B cell (primary cell): ENCODE data around the gene CAP2. TPM values are rescaled to one million over a fixed set of nuclear protein-coding genes. Genes with fewer than 3 reads are reported as not detected.

ENCODE experiments used
- ATAC-seq: fragments of 200-7000 bp; cut with Tn5 transposase; one replicate; pipeline ENCODE4 v1.10.0; 2021; ENCODE audit warnings: low read depth, mild to moderate bottlenecking, moderate number of reproducible peaks, moderate library complexity
- CTCF ChIA-PET: fragments of 350-600 bp; sonication (Branson Sonifier 250); formaldehyde crosslinking; loops from one replicate; lab custom pipeline; 2021; ENCODE audit warnings: antibody characterized with exemption, inconsistent platforms; lab: Charles Lee
- POLR2A ChIA-PET: fragments of 350-600 bp; sonication (Branson Sonifier 250); formaldehyde crosslinking; loops from one replicate; lab custom pipeline; 2021; ENCODE audit warnings: antibody characterized with exemption; lab: Charles Lee
- DNase-seq: peaks from one replicate; pipeline ENCODE4 v3.0.0; 2013
- H2AFZ ChIP-seq: 2 replicates; pipeline ENCODE4 v1.6.1; 2012; ENCODE audit warnings: mild to moderate bottlenecking, low read depth, low read length; ENCODE audit not compliant: insufficient read depth, poor library complexity, severe bottlenecking
- H3K27ac ChIP-seq, 2 donors: 1 replicate in 1 of 2; 2 replicates in 1 of 2; pipeline ENCODE4 v1.5.1; 2012 to 2013; ENCODE audit warnings: low read length in 2 of 2, mild to moderate bottlenecking in 2 of 2, moderate library complexity in 1 of 2
- H3K27me3 ChIP-seq, 4 experiments: fragments of 200-600 bp in 1 of 4; sonication (generic) in 1 of 4; replicated peaks in 1 of 4; 1 replicate in 2 of 4; 2 replicates in 2 of 4; pipeline versions ENCODE4 v1.6.1 to v1.7.0; 2013 to 2016; ENCODE audit warnings: low read length in 3 of 4, mild to moderate bottlenecking in 2 of 4, mixed read lengths in 1 of 4, moderate library complexity in 1 of 4; ENCODE audit not compliant: insufficient read depth in 4 of 4, control insufficient read depth in 3 of 4; ENCODE audit errors: control extremely low read depth in 1 of 4
- H3K36me3 ChIP-seq, 2 experiments: replicated peaks in 1 of 2; 1 replicate in 1 of 2; 2 replicates in 1 of 2; pipeline versions ENCODE4 v1.6.1 to v1.7.1; 2013; ENCODE audit warnings: low read length in 1 of 2; ENCODE audit not compliant: insufficient read depth in 2 of 2, control insufficient read depth in 1 of 2; ENCODE audit errors: control extremely low read depth in 1 of 2, extremely low read depth in 1 of 2
- H3K4me1 ChIP-seq, 2 donors: fragments of 200-600 bp in 1 of 2; sonication (generic) in 1 of 2; 1 replicate in 1 of 2; 2 replicates in 1 of 2; pipeline versions ENCODE4 v1.5.1 to v1.6.1; 2013 to 2017; ENCODE audit warnings: low read length in 2 of 2; ENCODE audit not compliant: control insufficient read depth in 2 of 2, insufficient read depth in 2 of 2
- H3K4me2 ChIP-seq: replicated peaks from 2 replicates; pipeline ENCODE3; 2012; ENCODE audit warnings: mild to moderate bottlenecking, low read depth, low read length; ENCODE audit not compliant: poor library complexity, severe bottlenecking
- H3K4me3 ChIP-seq, 5 experiments: fragments of 200-600 bp in 1 of 5; sonication (generic) in 1 of 5; 1 replicate in 3 of 5; 2 replicates in 2 of 5; pipeline versions ENCODE4 v1.5.1 to v1.7.0; 2011 to 2016; ENCODE audit warnings: low read length in 4 of 5, mild to moderate bottlenecking in 4 of 5, low read depth in 2 of 5, control low read depth in 1 of 5, moderate library complexity in 1 of 5; ENCODE audit not compliant: insufficient read depth in 1 of 5; ENCODE audit errors: control extremely low read depth in 1 of 5, extremely low read depth in 1 of 5
- H3K79me2 ChIP-seq: fragments of 200-600 bp; sonication (generic); one replicate; pipeline ENCODE4 v1.6.0; 2016; ENCODE audit warnings: low read length; ENCODE audit not compliant: control insufficient read depth, insufficient read depth
- H3K9ac ChIP-seq: fragments of 200-600 bp; sonication (generic); 2 replicates; pipeline ENCODE4 v1.6.1; 2017; ENCODE audit warnings: mild to moderate bottlenecking, low read length, moderate library complexity
- H3K9me3 ChIP-seq, 3 donors: one replicate each; pipeline versions ENCODE4 v1.6.1 to v1.7.1; 2013; ENCODE audit warnings: low read length in 2 of 3; ENCODE audit not compliant: control insufficient read depth in 2 of 3, insufficient read depth in 1 of 3; ENCODE audit errors: control extremely low read depth in 1 of 3
- H4K20me1 ChIP-seq: 2 replicates; pipeline ENCODE4 v1.6.0; 2012; ENCODE audit warnings: mild to moderate bottlenecking, low read length; ENCODE audit not compliant: insufficient read depth, control insufficient read depth, poor library complexity, severe bottlenecking
- H3K27ac Mint-ChIP-seq: one replicate; pipeline ENCODE4 v1.8.0; 2021; ENCODE audit warnings: mixed read lengths
- H3K27me3 Mint-ChIP-seq: one replicate; pipeline ENCODE4 v1.8.0; 2021; ENCODE audit warnings: mixed read lengths
- H3K4me1 Mint-ChIP-seq: one replicate; pipeline ENCODE4 v1.8.0; 2021; ENCODE audit warnings: mixed read lengths
- H3K4me3 Mint-ChIP-seq: one replicate; pipeline ENCODE4 v1.8.0; 2021; ENCODE audit warnings: mixed read lengths
- H3K9me3 Mint-ChIP-seq: one replicate; pipeline ENCODE4 v1.8.0; 2022; ENCODE audit warnings: mixed read lengths; ENCODE audit not compliant: insufficient read depth
- CTCF ChIP-seq: fragments of 200-600 bp; IDR thresholded peaks from one replicate; pipeline ENCODE4 v1.8.0; 2022; ENCODE audit warnings: antibody characterized with exemption, mild to moderate bottlenecking
- EZH2 ChIP-seq: IDR thresholded peaks from 2 replicates; pipeline ENCODE4 v1.6.1; 2012; ENCODE audit warnings: borderline replicate concordance, low read depth, mild to moderate bottlenecking, moderate library complexity, low read length; ENCODE audit not compliant: insufficient read depth, poor library complexity, severe bottlenecking
- WGBS: methylation state at CpG from one replicate; pipeline ENCODE4 v1.1.5; 2013; ENCODE audit warnings: missing lambda C conversion rate; ENCODE audit not compliant: insufficient coverage; 5-methylcytosine and 5-hydroxymethylcytosine counted together
- intact Hi-C: fragments of 100-400 bp; cut with micrococcal nuclease; formaldehyde crosslinking; loops from one replicate; pipeline ENCODE4 v1.10.0; 2022
- polyA plus RNA-seq: library from polyadenylated mRNA; depleted of rRNA; stranded (reverse); fragments of >200 nt; gene quantifications from 2 replicates; pipeline ENCODE4 v1.2.3, GENCODE V29; 2012
- total RNA-seq, 2 donors: library from RNA; stranded (reverse); fragments of 120-200 nt in 1 of 2; gene quantifications; 1 replicate in 1 of 2; 2 replicates in 1 of 2; pipeline versions ENCODE4 v1.2.3 to v1.2.4, GENCODE V29; 2013 to 2022

The CAP2 gene
- total and polyA plus RNA-seq, 2 donors (not counting 1 experiment from before 2014, with no cell fraction given): not detected

- Histone ChIP-seq H3K4me2 (no peak overlapping the region), H3K27me3 (no peaks in the 10 kb centered on the region), H3K9ac (no peak overlapping the region), H3K4me3 (no peak overlapping the region), H3K9me3 (no peaks in the 10 kb centered on the region), H2AFZ (no peak overlapping the region), H3K79me2 (no peaks in the 10 kb centered on the region), H3K36me3 (no peaks in the 10 kb centered on the region), H4K20me1 (no peaks in the 10 kb centered on the region), H3K27ac (no peak overlapping the region), H3K4me1 (no peaks in the 10 kb centered on the region)
- ATAC-seq (no peak), DNase-seq (no peak)
- intact Hi-C loops: no loop called here
- no peaks in the 10 kb centered on the region for H3K9me3 Mint-ChIP-seq
- WGBS: 67% methylated on average over 1 of the region's 7 CpGs
- peaks cover 17% of the 10 kb centered on the region for H3K27me3 Mint-ChIP-seq
- CTCF ChIA-PET: no interaction called here
- H3K4me3 Mint-ChIP-seq: no peak overlapping the region
- no peaks in the 10 kb centered on the region for H3K4me1 Mint-ChIP-seq
- POLR2A ChIA-PET: no interaction called here
- TF ChIP-seq EZH2 (no peak), CTCF (no peak)
- H3K27ac Mint-ChIP-seq: no peak overlapping the region
These were observed 85.0 kb downstream of the CAP2 start for GRCh38 chr6:17478223-17478907.

GRCh38 chr6:17478946-17479345 is 85.6 kb downstream of the CAP2 start:
- peaks cover 14% of the 10 kb centered on the region for H3K27me3 Mint-ChIP-seq
- intact Hi-C loops: no loop called here
- Histone ChIP-seq H3K79me2 (no peaks in the 10 kb centered on the region), H3K9ac (no peak overlapping the region), H3K27me3 (no peaks in the 10 kb centered on the region), H3K4me3 (no peak overlapping the region), H3K36me3 (no peaks in the 10 kb centered on the region), H3K4me2 (no peak overlapping the region), H3K4me1 (no peaks in the 10 kb centered on the region), H4K20me1 (no peaks in the 10 kb centered on the region), H3K9me3 (no peaks in the 10 kb centered on the region), H3K27ac (no peak overlapping the region), H2AFZ (no peak overlapping the region)
- ATAC-seq (no peak), DNase-seq (no peak)
- TF ChIP-seq CTCF (no peak), EZH2 (no peak)
- no peak overlapping the region for H3K4me3 Mint-ChIP-seq
- WGBS: 91% methylated on average over 7 of the region's 7 CpGs
- CTCF ChIA-PET: no interaction called here
- no peak overlapping the region for H3K27ac Mint-ChIP-seq
- H3K4me1 Mint-ChIP-seq: no peaks in the 10 kb centered on the region
- POLR2A ChIA-PET: no interaction called here
- H3K9me3 Mint-ChIP-seq: no peaks in the 10 kb centered on the region
